B cell (primary cell): ENCODE measurements around the gene CYP3A5. TPM values are rescaled to one million over a fixed set of nuclear protein-coding genes. Genes with fewer than 3 reads are reported as not detected.

ENCODE experiments used
- ATAC-seq: fragments of 200-7000 bp; cut with Tn5 transposase; one replicate; pipeline ENCODE4 v1.10.0; 2021; ENCODE audit warnings: low read depth, mild to moderate bottlenecking, moderate number of reproducible peaks, moderate library complexity
- CTCF ChIA-PET: fragments of 350-600 bp; sonication (Branson Sonifier 250); formaldehyde crosslinking; loops from one replicate; lab custom pipeline; 2021; ENCODE audit warnings: antibody characterized with exemption, inconsistent platforms; lab: Charles Lee
- POLR2A ChIA-PET: fragments of 350-600 bp; sonication (Branson Sonifier 250); formaldehyde crosslinking; loops from one replicate; lab custom pipeline; 2021; ENCODE audit warnings: antibody characterized with exemption; lab: Charles Lee
- DNase-seq: peaks from one replicate; pipeline ENCODE4 v3.0.0; 2013
- H2AFZ ChIP-seq: 2 replicates; pipeline ENCODE4 v1.6.1; 2012; ENCODE audit warnings: mild to moderate bottlenecking, low read depth, low read length; ENCODE audit not compliant: insufficient read depth, poor library complexity, severe bottlenecking
- H3K27ac ChIP-seq, 2 donors: 1 replicate in 1 of 2; 2 replicates in 1 of 2; pipeline ENCODE4 v1.5.1; 2012 to 2013; ENCODE audit warnings: low read length in 2 of 2, mild to moderate bottlenecking in 2 of 2, moderate library complexity in 1 of 2
- H3K27me3 ChIP-seq, 4 experiments: fragments of 200-600 bp in 1 of 4; sonication (generic) in 1 of 4; replicated peaks in 1 of 4; 1 replicate in 2 of 4; 2 replicates in 2 of 4; pipeline versions ENCODE4 v1.6.1 to v1.7.0; 2013 to 2016; ENCODE audit warnings: low read length in 3 of 4, mild to moderate bottlenecking in 2 of 4, mixed read lengths in 1 of 4, moderate library complexity in 1 of 4; ENCODE audit not compliant: insufficient read depth in 4 of 4, control insufficient read depth in 3 of 4; ENCODE audit errors: control extremely low read depth in 1 of 4
- H3K36me3 ChIP-seq, 2 experiments: replicated peaks in 1 of 2; 1 replicate in 1 of 2; 2 replicates in 1 of 2; pipeline versions ENCODE4 v1.6.1 to v1.7.1; 2013; ENCODE audit warnings: low read length in 1 of 2; ENCODE audit not compliant: insufficient read depth in 2 of 2, control insufficient read depth in 1 of 2; ENCODE audit errors: control extremely low read depth in 1 of 2, extremely low read depth in 1 of 2
- H3K4me1 ChIP-seq, 2 donors: fragments of 200-600 bp in 1 of 2; sonication (generic) in 1 of 2; 1 replicate in 1 of 2; 2 replicates in 1 of 2; pipeline versions ENCODE4 v1.5.1 to v1.6.1; 2013 to 2017; ENCODE audit warnings: low read length in 2 of 2; ENCODE audit not compliant: control insufficient read depth in 2 of 2, insufficient read depth in 2 of 2
- H3K4me2 ChIP-seq: replicated peaks from 2 replicates; pipeline ENCODE3; 2012; ENCODE audit warnings: mild to moderate bottlenecking, low read depth, low read length; ENCODE audit not compliant: poor library complexity, severe bottlenecking
- H3K4me3 ChIP-seq, 5 experiments: fragments of 200-600 bp in 1 of 5; sonication (generic) in 1 of 5; 1 replicate in 3 of 5; 2 replicates in 2 of 5; pipeline versions ENCODE4 v1.5.1 to v1.7.0; 2011 to 2016; ENCODE audit warnings: low read length in 4 of 5, mild to moderate bottlenecking in 4 of 5, low read depth in 2 of 5, control low read depth in 1 of 5, moderate library complexity in 1 of 5; ENCODE audit not compliant: insufficient read depth in 1 of 5; ENCODE audit errors: control extremely low read depth in 1 of 5, extremely low read depth in 1 of 5
- H3K79me2 ChIP-seq: fragments of 200-600 bp; sonication (generic); one replicate; pipeline ENCODE4 v1.6.0; 2016; ENCODE audit warnings: low read length; ENCODE audit not compliant: control insufficient read depth, insufficient read depth
- H3K9ac ChIP-seq: fragments of 200-600 bp; sonication (generic); 2 replicates; pipeline ENCODE4 v1.6.1; 2017; ENCODE audit warnings: mild to moderate bottlenecking, low read length, moderate library complexity
- H3K9me3 ChIP-seq, 3 donors: one replicate each; pipeline versions ENCODE4 v1.6.1 to v1.7.1; 2013; ENCODE audit warnings: low read length in 2 of 3; ENCODE audit not compliant: control insufficient read depth in 2 of 3, insufficient read depth in 1 of 3; ENCODE audit errors: control extremely low read depth in 1 of 3
- H4K20me1 ChIP-seq: 2 replicates; pipeline ENCODE4 v1.6.0; 2012; ENCODE audit warnings: mild to moderate bottlenecking, low read length; ENCODE audit not compliant: insufficient read depth, control insufficient read depth, poor library complexity, severe bottlenecking
- H3K27ac Mint-ChIP-seq: one replicate; pipeline ENCODE4 v1.8.0; 2021; ENCODE audit warnings: mixed read lengths
- H3K27me3 Mint-ChIP-seq: one replicate; pipeline ENCODE4 v1.8.0; 2021; ENCODE audit warnings: mixed read lengths
- H3K4me1 Mint-ChIP-seq: one replicate; pipeline ENCODE4 v1.8.0; 2021; ENCODE audit warnings: mixed read lengths
- H3K4me3 Mint-ChIP-seq: one replicate; pipeline ENCODE4 v1.8.0; 2021; ENCODE audit warnings: mixed read lengths
- H3K9me3 Mint-ChIP-seq: one replicate; pipeline ENCODE4 v1.8.0; 2022; ENCODE audit warnings: mixed read lengths; ENCODE audit not compliant: insufficient read depth
- CTCF ChIP-seq: fragments of 200-600 bp; IDR thresholded peaks from one replicate; pipeline ENCODE4 v1.8.0; 2022; ENCODE audit warnings: antibody characterized with exemption, mild to moderate bottlenecking
- EZH2 ChIP-seq: IDR thresholded peaks from 2 replicates; pipeline ENCODE4 v1.6.1; 2012; ENCODE audit warnings: borderline replicate concordance, low read depth, mild to moderate bottlenecking, moderate library complexity, low read length; ENCODE audit not compliant: insufficient read depth, poor library complexity, severe bottlenecking
- WGBS: methylation state at CpG from one replicate; pipeline ENCODE4 v1.1.5; 2013; ENCODE audit warnings: missing lambda C conversion rate; ENCODE audit not compliant: insufficient coverage; 5-methylcytosine and 5-hydroxymethylcytosine counted together
- intact Hi-C: fragments of 100-400 bp; cut with micrococcal nuclease; formaldehyde crosslinking; loops from one replicate; pipeline ENCODE4 v1.10.0; 2022
- polyA plus RNA-seq: library from polyadenylated mRNA; depleted of rRNA; stranded (reverse); fragments of >200 nt; gene quantifications from 2 replicates; pipeline ENCODE4 v1.2.3, GENCODE V29; 2012
- total RNA-seq, 2 donors: library from RNA; stranded (reverse); fragments of 120-200 nt in 1 of 2; gene quantifications; 1 replicate in 1 of 2; 2 replicates in 1 of 2; pipeline versions ENCODE4 v1.2.3 to v1.2.4, GENCODE V29; 2013 to 2022

Gene CYP3A5
- total and polyA plus RNA-seq, 2 donors (not counting 1 experiment from before 2014, with no cell fraction given): not detected

- Mint-ChIP-seq H3K27me3 (no peaks in the 10 kb centered on the region), H3K4me3 (no peak overlapping the region), H3K27ac (no peak overlapping the region), H3K9me3 (no peaks in the 10 kb centered on the region), H3K4me1 (no peaks in the 10 kb centered on the region)
- Histone ChIP-seq H3K4me1 (no peaks in the 10 kb centered on the region), H3K79me2 (peaks cover 4% of the 10 kb centered on the region), H3K9me3 (peaks cover 0 to 4% (median 0%) of the 10 kb centered on the region in 3 donors), H2AFZ (no peak overlapping the region), H3K9ac (no peak overlapping the region), H3K27me3 (no peaks in the 10 kb centered on the region), H3K36me3 (peaks cover 1 to 10% of the 10 kb centered on the region in 2 experiments), H3K27ac (no peak overlapping the region), H4K20me1 (no peaks in the 10 kb centered on the region), H3K4me3 (no peak overlapping the region), H3K4me2 (no peak overlapping the region)
- no peak for TF ChIP-seq EZH2
- CTCF ChIA-PET: interaction anchor here (0.7 kb wide), 1 partner anchor 1895 kb away, joined by 3 read pairs; no protein-coding TSS in a partner anchor
- intact Hi-C loops: no loop called here
- DNase-seq (no peak), ATAC-seq (no peak)
- POLR2A ChIA-PET: no interaction called here
- WGBS: 100% methylated on average over 2 of the region's 2 CpGs
These were observed 31.0 kb downstream of the CYP3A5 start for GRCh38 chr7:99648843-99649242.

GRCh38 chr7:99645590-99645989 lies 34.2 kb downstream of the CYP3A5 start:
- H4K20me1 ChIP-seq: no peaks in the 10 kb centered on the region
- Mint-ChIP-seq H3K27me3 (no peaks in the 10 kb centered on the region), H3K9me3 (no peaks in the 10 kb centered on the region), H3K4me1 (no peaks in the 10 kb centered on the region), H3K27ac (no peak overlapping the region), H3K4me3 (no peak overlapping the region)
- no peak overlapping the region for H3K4me3 ChIP-seq
- intact Hi-C loops: no loop called here
- peaks cover 0 to 10% of the 10 kb centered on the region in 2 experiments for H3K36me3 ChIP-seq
- no peak for TF ChIP-seq CTCF
- no peak for TF ChIP-seq EZH2
- no peaks in the 10 kb centered on the region for H3K4me1 ChIP-seq
- no CpG with 5 or more reads among the region's 1 CpG for WGBS
- no peaks in the 10 kb centered on the region for H3K9me3 ChIP-seq
- ChIA-PET POLR2A (no interaction called here), CTCF (no interaction called here)
- ATAC-seq (no peak), DNase-seq (no peak)
- no peak overlapping the region for H3K27ac ChIP-seq
- H3K4me2 ChIP-seq: no peak overlapping the region
- H3K9ac ChIP-seq: no peak overlapping the region
- no peaks in the 10 kb centered on the region for H3K27me3 ChIP-seq
- H2AFZ ChIP-seq: no peak overlapping the region
- H3K79me2 ChIP-seq: no peaks in the 10 kb centered on the region
